HepG2 (cell line): ENCODE results near the gene SURF2. TPM values are rescaled to one million over a fixed set of nuclear protein-coding genes. Genes with fewer than 3 reads are reported as not detected.

Experiments
- CBX2 ChIP-seq, 2 experiments: fragments of 200-600 bp in 1 of 2; sonication (generic); formaldehyde crosslinking in 1 of 2; IDR thresholded peaks; 2 replicates each; pipeline versions ENCODE4 v1.7.0 to v1.8.1; 2018 to 2022; ENCODE audit warnings: low read depth in 2 of 2, low read length in 1 of 2, mild to moderate bottlenecking in 1 of 2, missing genetic modification reagents in 1 of 2
- CC2D1A ChIP-seq: sonication (generic); formaldehyde crosslinking; IDR thresholded peaks from 2 replicates; pipeline ENCODE4 v1.8.1; 2023; ENCODE audit warnings: mild to moderate bottlenecking, missing genetic modification reagents
- CEBPB ChIP-seq: IDR thresholded peaks from 2 replicates; pipeline ENCODE4 v1.6.1; 2011; ENCODE audit warnings: low read depth, low read length, improper control_type of control experiment, borderline replicate concordance
- CHD2 ChIP-seq: IDR thresholded peaks from 2 replicates; pipeline ENCODE4 v1.6.1; 2011; ENCODE audit warnings: low read depth, low read length, improper control_type of control experiment
- CREBL2 ChIP-seq: sonication (generic); formaldehyde crosslinking; IDR thresholded peaks from 2 replicates; pipeline ENCODE4 v1.8.1; 2023; ENCODE audit warnings: missing genetic modification reagents, mild to moderate bottlenecking, borderline replicate concordance
- GABPB1 ChIP-seq: IDR thresholded peaks from 2 replicates; pipeline ENCODE4 v1.6.1; 2016; ENCODE audit warnings: mild to moderate bottlenecking, missing genetic modification reagents, moderate library complexity, missing compliant biosample characterization
- HNRNPH1 ChIP-seq: fragments of 200-400 bp; formaldehyde crosslinking; optimal IDR thresholded peaks from 2 replicates; pipeline ENCODE3; 2017; ENCODE audit warnings: mild to moderate bottlenecking, low read depth, low read length
- HOXA5 ChIP-seq: sonication (generic); formaldehyde crosslinking; IDR thresholded peaks from 2 replicates; pipeline ENCODE4 v1.4.0; 2020; ENCODE audit warnings: missing genetic modification reagents
- IRX3 ChIP-seq: sonication (generic); formaldehyde crosslinking; IDR thresholded peaks from 2 replicates; pipeline ENCODE4 v1.8.1; 2023; ENCODE audit warnings: mild to moderate bottlenecking, low read depth, missing genetic modification reagents, borderline replicate concordance
- MAF1 ChIP-seq: sonication (generic); formaldehyde crosslinking; IDR thresholded peaks from 2 replicates; pipeline ENCODE4 v1.5.0; 2020; ENCODE audit warnings: missing genetic modification reagents, borderline replicate concordance
- PHF5A ChIP-seq: IDR thresholded peaks from one replicate; pipeline ENCODE4 v1.6.1; 2018; ENCODE audit warnings: low read depth, missing genetic modification reagents; ENCODE audit not compliant: unreplicated experiment
- POLR2A ChIP-seq, 2 experiments: IDR thresholded peaks; 2 replicates each; pipeline ENCODE4 v1.6.1; 2011; ENCODE audit warnings: low read depth in 2 of 2, low read length in 2 of 2, mild to moderate bottlenecking in 1 of 2, moderate library complexity in 1 of 2; ENCODE audit not compliant: insufficient read depth in 1 of 2
- POLR2AphosphoS5 ChIP-seq: IDR thresholded peaks from 2 replicates; pipeline ENCODE4 v1.6.1; 2012; ENCODE audit warnings: low read depth, low read length
- PRDM4 ChIP-seq: sonication (generic); formaldehyde crosslinking; IDR thresholded peaks from 2 replicates; pipeline ENCODE4 v1.9.0; 2021; ENCODE audit warnings: missing genetic modification reagents, borderline replicate concordance
- SRY ChIP-seq: sonication (generic); formaldehyde crosslinking; IDR thresholded peaks from 2 replicates; pipeline ENCODE4 v1.8.0; 2022; ENCODE audit warnings: mild to moderate bottlenecking, missing genetic modification reagents
- TCF7 ChIP-seq: sonication (generic); IDR thresholded peaks from 2 replicates; pipeline ENCODE4 v1.6.1; 2016; ENCODE audit warnings: antibody characterized with exemption, low read depth
- YEATS2 ChIP-seq: sonication (generic); formaldehyde crosslinking; IDR thresholded peaks from 2 replicates; pipeline ENCODE4 v1.4.0; 2020; ENCODE audit warnings: missing genetic modification reagents, borderline replicate concordance
- ZNF230 ChIP-seq: sonication (generic); formaldehyde crosslinking; IDR thresholded peaks from 2 replicates; pipeline ENCODE4 v1.4.0; 2020; ENCODE audit warnings: mild to moderate bottlenecking, missing genetic modification reagents
- ZNF431 ChIP-seq: sonication (generic); formaldehyde crosslinking; IDR thresholded peaks from 2 replicates; pipeline ENCODE4 v1.9.0; 2022; ENCODE audit warnings: missing genetic modification reagents, low read depth, mild to moderate bottlenecking, borderline replicate concordance
- ZNF512B ChIP-seq: sonication (generic); formaldehyde crosslinking; IDR thresholded peaks from 2 replicates; pipeline ENCODE4 v1.5.1; 2020; ENCODE audit warnings: missing genetic modification reagents, mild to moderate bottlenecking, borderline replicate concordance
- ZNF7 ChIP-seq: IDR thresholded peaks from 2 replicates; pipeline ENCODE4 v1.6.1; 2016; ENCODE audit warnings: missing biosample characterization, missing genetic modification reagents
- polyA plus RNA-seq, 8 experiments: library from polyadenylated mRNA; depleted of rRNA in 3 of 8; stranded (reverse) in 7 of 8; unstranded in 1 of 8; fragments of >200 nt; fragmentation: Illumina TruSeq in 4 of 8; extraction: Trizol in 4 of 8; gene quantifications; 2 replicates each; pipeline versions ENCODE4 v1.2.1 to v1.2.3, GENCODE V29; 2011 to 2016; ENCODE audit warnings: low read depth in 4 of 8, missing spikeins in 1 of 8, mixed read lengths in 1 of 8; ENCODE audit not compliant: insufficient read depth in 1 of 8
- total RNA-seq, 5 experiments: library from RNA; depleted of rRNA; stranded (reverse); fragments of >200 nt; fragmentation: Illumina TruSeq; extraction: Trizol; gene quantifications; 2 replicates each; pipeline ENCODE4 v1.2.3, GENCODE V29; 2016; ENCODE audit warnings: low read depth in 1 of 5
- TF ChIP-seq, protein P1 (sequence below): sonication (generic); formaldehyde crosslinking; IDR thresholded peaks from 2 replicates; pipeline ENCODE4 v1.5.1; 2020; ENCODE audit warnings: mild to moderate bottlenecking, missing genetic modification reagents, borderline replicate concordance

Gene SURF2
- total and polyA plus RNA-seq, 2 of the 13 experiments (the other 11 are each of a cell fraction or from before 2014, with no cell fraction given) = 6.3 to 13.6 TPM

DNA sequence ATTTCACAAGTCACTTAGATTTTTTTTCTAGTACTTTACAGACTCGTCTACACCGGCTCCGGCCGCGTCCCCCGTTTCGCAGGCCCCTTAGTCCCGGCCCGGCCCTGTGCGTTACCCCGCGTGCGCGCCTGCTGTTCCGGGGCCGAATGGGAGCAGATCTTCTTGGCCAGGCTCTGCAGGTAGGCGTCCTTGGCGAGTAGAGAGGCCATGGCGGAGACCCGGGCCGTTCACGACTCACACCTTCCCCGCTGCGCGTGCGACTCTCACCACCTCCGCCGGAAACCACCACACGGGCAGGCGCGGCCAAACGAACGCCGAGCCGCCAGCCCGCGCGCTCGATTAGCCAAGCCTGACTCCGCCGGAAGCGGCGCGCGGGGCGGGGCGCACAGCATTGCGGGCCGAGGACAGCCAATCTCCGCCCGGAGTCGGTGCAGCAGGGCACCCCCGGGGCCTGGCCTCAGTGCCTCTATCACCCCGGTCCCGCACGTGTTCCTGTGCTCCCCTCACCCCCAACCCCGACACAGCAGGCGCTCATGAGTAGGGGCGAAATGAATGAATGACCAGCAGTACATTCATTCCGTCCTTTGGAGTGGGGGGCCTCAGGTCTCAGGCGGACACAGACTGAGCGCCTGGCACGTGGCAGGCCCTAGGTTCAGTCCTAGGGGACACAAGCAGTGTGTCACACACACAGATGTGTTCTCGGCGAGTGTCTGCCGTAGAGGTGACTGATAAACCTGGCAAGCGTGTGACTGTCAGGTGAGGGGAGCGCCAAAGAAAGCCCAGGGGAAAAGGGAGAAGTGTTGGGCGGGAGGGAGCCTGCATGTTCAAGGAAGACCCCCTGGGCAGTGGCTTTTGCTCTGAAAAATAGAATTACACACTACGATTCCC, 20.2 kb upstream of the SURF2 start, which contains the start of gene SURF6 (continued):
- TF ChIP-seq TCF7 (no peak), MAF1 (peak; percentile 84; the same call in 1 of the 2 replicates), HNRNPH1 (no peak), PRDM4 (CRISPR knock-in tag) (no peak), POLR2AphosphoS5 (peak; percentile 83), ZNF7 (CRISPR knock-in tag) (no peak), SRY (peak; percentile 28), CEBPB (no peak), ZNF431 (CRISPR knock-in tag) (peak; percentile 30; the same call in 1 of the 2 replicates), CBX2 (IDR thresholded peaks at IDR 0.05; ENCODE audit: low read depth, low read length) (no peak), CBX2 (CRISPR knock-in tag; IDR thresholded peaks at IDR 0.05; ENCODE audit: low read depth) (no peak), GABPB1 (CRISPR knock-in tag) (peak; percentile 100), YEATS2 (peak; percentile 98), CREBL2 (CRISPR knock-in tag) (peak; percentile 76; the same call in 1 of the 2 replicates), IRX3 (peak; percentile 60; the same call in 1 of the 2 replicates), POLR2A (IDR thresholded peaks at IDR 0.05; ENCODE audit: insufficient read depth in 1 of 2, low read depth in 2 of 2, low read length in 2 of 2) (peak; percentile 78 to 92), CHD2 (peak; percentile 63; the same call in 1 of the 2 replicates), HOXA5 (CRISPR knock-in tag) (peak; percentile 97), ZNF512B (CRISPR knock-in tag) (no peak), PHF5A (CRISPR knock-in tag) (peak; percentile 72), ZNF230 (CRISPR knock-in tag) (peak; percentile 87), CC2D1A (CRISPR knock-in tag) (no peak)
- TF ChIP-seq, protein P1, sequence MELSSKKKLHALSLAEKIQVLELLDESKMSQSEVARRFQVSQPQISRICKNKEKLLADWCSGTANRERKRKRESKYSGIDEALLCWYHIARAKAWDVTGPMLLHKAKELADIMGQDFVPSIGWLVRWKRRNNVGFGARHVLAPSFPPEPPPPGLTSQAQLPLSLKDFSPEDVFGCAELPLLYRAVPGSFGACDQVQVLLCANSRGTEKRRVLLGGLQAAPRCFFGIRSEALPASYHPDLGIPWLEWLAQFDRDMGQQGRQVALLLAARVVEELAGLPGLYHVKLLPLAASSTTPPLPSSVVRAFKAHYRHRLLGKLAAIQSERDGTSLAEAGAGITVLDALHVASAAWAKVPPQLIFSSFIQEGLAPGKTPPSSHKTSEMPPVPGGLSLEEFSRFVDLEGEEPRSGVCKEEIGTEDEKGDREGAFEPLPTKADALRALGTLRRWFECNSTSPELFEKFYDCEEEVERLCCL = peak; percentile 84; the same call in 1 of the 2 replicates
